GM10266 (cell line): Measurements from ENCODE around the gene PRTFDC1.

Experiments
- DNase-seq: peaks from one replicate; pipeline ENCODE4 v3.0.0; 2012; ENCODE audit errors: extremely low spot score
- CTCF ChIP-seq: IDR thresholded peaks from 2 replicates; pipeline ENCODE4 v1.5.1; 2012; ENCODE audit warnings: mild to moderate bottlenecking, low read depth; ENCODE audit not compliant: control insufficient read depth, insufficient read depth; ENCODE audit errors: missing control alignments

Gene PRTFDC1

GRCh38 chr10:24912215-24912614, 40.2 kb downstream of the PRTFDC1 start:
- no peak for TF ChIP-seq CTCF
- no peak for DNase-seq

GRCh38 chr10:24911029-24911428, 41.4 kb downstream of the PRTFDC1 start:
- DNase-seq, result no peak
- no peak for TF ChIP-seq CTCF

- TF ChIP-seq CTCF, result no peak
- no peak for DNase-seq
Measured at GRCh38 chr10:24910574-24910973, 41.8 kb downstream of the PRTFDC1 start.

- DNase-seq, result no peak
- no peak for TF ChIP-seq CTCF
Measured at GRCh38 chr10:24908793-24909423, 43.5 kb downstream of the PRTFDC1 start.

GRCh38 chr10:24907956-24908355, 44.5 kb downstream of the PRTFDC1 start:
- DNase-seq, result no peak
- TF ChIP-seq CTCF, result no peak

GRCh38 chr10:24906372-24906771, 46.0 kb downstream of the PRTFDC1 start:
- no peak for TF ChIP-seq CTCF
- no peak for DNase-seq

GRCh38 chr10:24904824-24905223, 47.6 kb downstream of the PRTFDC1 start:
- TF ChIP-seq CTCF, result no peak
- DNase-seq, result no peak
